GM12878 (cell line): ENCODE measurements around the gene LRRC8B. TPM values are rescaled to one million over a fixed set of nuclear protein-coding genes. Genes with fewer than 3 reads are reported as not detected.

Experiments
- ATAC-seq: fragments of 200-7000 bp; cut with Tn5 transposase; 3 replicates; pipeline ENCODE4 v1.9.1; 2020; ENCODE audit warnings: mild to moderate bottlenecking, moderate library complexity
- BruUV-seq: library from RNA; stranded (reverse); fragments of 400-500 nt; replicated peaks from 2 replicates; lab custom pipeline; 2021; lab: Mats Ljungman, UMichigan
- CTCF ChIA-PET: fragments of 300-600 bp; sonication (Branson Sonifier 250); formaldehyde crosslinking; extraction: SDS; loops from one replicate; lab custom pipeline; 2021; ENCODE audit warnings: inconsistent platforms; lab: Yijun Ruan, JAX
- POLR2A ChIA-PET: fragments of 350-600 bp; formaldehyde crosslinking; extraction: SDS; loops from one replicate; lab custom pipeline; 2021; ENCODE audit warnings: inconsistent platforms; lab: Charles Lee
- RAD21 ChIA-PET: fragments of 300-600 bp; sonication (Branson Sonifier 250); formaldehyde crosslinking; loops from one replicate; lab custom pipeline; 2023; ENCODE audit warnings: antibody characterized with exemption; ENCODE audit not compliant: unreplicated experiment; lab: Charles Lee
- SMC1A ChIA-PET: fragments of 300-600 bp; sonication (Branson Sonifier 250); formaldehyde crosslinking; loops from one replicate; lab custom pipeline; 2023; ENCODE audit not compliant: unreplicated experiment, uncharacterized antibody; lab: Charles Lee
- DNase-seq: peaks from one replicate; pipeline ENCODE4 v3.0.0-alpha.2; 2011; ENCODE audit warnings: low read depth, low spot score
- FAIRE-seq: peaks from 3 replicates; lab custom pipeline; 2011; peaks lifted over from hg19 to GRCh38; lab: Jason Lieb, UNC
- H2AFZ ChIP-seq: 2 replicates; pipeline ENCODE4 v1.6.0; 2011; ENCODE audit warnings: low read depth, low read length, control low read depth; ENCODE audit not compliant: control insufficient read depth
- H3K27ac ChIP-seq: 2 replicates; pipeline ENCODE4 v1.5.1; 2011; ENCODE audit warnings: control low read depth; ENCODE audit not compliant: control insufficient read depth, insufficient read depth
- H3K27me3 ChIP-seq, 2 experiments: replicated peaks in 1 of 2; 2 replicates each; pipeline versions ENCODE4 v1.6.0 to v1.6.1; 2011; ENCODE audit warnings: low read length in 1 of 2; ENCODE audit not compliant: control insufficient read depth in 2 of 2, insufficient read depth in 2 of 2
- H3K36me3 ChIP-seq, 2 experiments: 2 replicates each; pipeline ENCODE4 v1.5.1; 2011; ENCODE audit warnings: low read length in 1 of 2; ENCODE audit not compliant: control insufficient read depth in 2 of 2, insufficient read depth in 2 of 2
- H3K4me1 ChIP-seq: 2 replicates; pipeline ENCODE4 v1.6.1; 2011; ENCODE audit warnings: mild to moderate bottlenecking, low read length, moderate library complexity, mixed read lengths; ENCODE audit not compliant: control insufficient read depth, insufficient read depth
- H3K4me2 ChIP-seq: 2 replicates; pipeline ENCODE4 v1.6.0; 2011; ENCODE audit warnings: control low read depth; ENCODE audit not compliant: control insufficient read depth, insufficient read depth
- H3K4me3 ChIP-seq: fragments of 200-600 bp; sonication (generic); 2 replicates; pipeline ENCODE4 v1.5.1; 2016
- H3K79me2 ChIP-seq: 2 replicates; pipeline ENCODE4 v1.6.0; 2011; ENCODE audit warnings: low read length; ENCODE audit not compliant: control insufficient read depth, insufficient read depth
- H3K9ac ChIP-seq: 2 replicates; pipeline ENCODE4 v1.8.0; 2011; ENCODE audit warnings: low read length, control low read depth, mixed read lengths; ENCODE audit not compliant: control insufficient read depth, insufficient read depth
- H3K9me3 ChIP-seq: replicated peaks from 3 replicates; pipeline ENCODE4 v1.5.1; 2011; ENCODE audit warnings: mild to moderate bottlenecking, low read length; ENCODE audit not compliant: control insufficient read depth, insufficient read depth
- H4K20me1 ChIP-seq: 2 replicates; pipeline ENCODE4 v1.6.0; 2011; ENCODE audit not compliant: control insufficient read depth, insufficient read depth
- ETV6 ChIP-seq, 2 experiments: fragments of 450-650 bp in 1 of 2; IDR thresholded peaks in 1 of 2; conservative IDR thresholded peaks in 1 of 2; 2 replicates each; pipeline ENCODE4 v1.6.1; 2014; ENCODE audit warnings: antibody characterized with exemption in 1 of 2, borderline replicate concordance in 1 of 2, low read depth in 1 of 2, mild to moderate bottlenecking in 1 of 2, moderate library complexity in 1 of 2
- HCFC1 ChIP-seq: fragments of 150-350 bp; IDR thresholded peaks from 2 replicates; pipeline ENCODE4 v1.6.1; 2014; ENCODE audit warnings: low read length
- MTA2 ChIP-seq: fragments of 450-650 bp; IDR thresholded peaks from 2 replicates; pipeline ENCODE4 v1.6.1; 2016; ENCODE audit warnings: low read depth, mild to moderate bottlenecking, moderate library complexity
- PBX3 ChIP-seq: IDR thresholded peaks from 2 replicates; pipeline ENCODE4 v1.6.1; 2011; ENCODE audit warnings: mild to moderate bottlenecking, low read depth, low read length, moderate library complexity; ENCODE audit not compliant: insufficient replicate concordance
- RUNX3 ChIP-seq: IDR thresholded peaks from 2 replicates; pipeline ENCODE4 v1.6.1; 2012; ENCODE audit warnings: low read length, inconsistent platforms
- SPI1 ChIP-seq: IDR thresholded peaks from 2 replicates; pipeline ENCODE4 v1.6.1; 2011; ENCODE audit warnings: low read depth, mild to moderate bottlenecking, low read length, moderate library complexity, borderline replicate concordance; ENCODE audit not compliant: insufficient read depth
- YBX1 ChIP-seq: fragments of 450-650 bp; IDR thresholded peaks from 2 replicates; pipeline ENCODE4 v1.6.1; 2016; ENCODE audit warnings: antibody characterized with exemption
- WGBS: methylation state at CpG from one replicate; pipeline ENCODE4 v1.1.6; 2016; ENCODE audit warnings: low lambda C conversion rate; ENCODE audit not compliant: insufficient replicate concordance, insufficient coverage; ENCODE audit errors: missing lambda C conversion rate; 5-methylcytosine and 5-hydroxymethylcytosine counted together
- in situ Hi-C: fragments of 300-500 bp; cut with MboI; formaldehyde crosslinking; loops from 9 replicates; pipeline ENCODE4 v1.14.3; 2018; ENCODE audit warnings: mixed read lengths
- intact Hi-C: fragments of 100-400 bp; cut with micrococcal nuclease; formaldehyde crosslinking; loops from one replicate; pipeline ENCODE4 v1.14.2; 2022; ENCODE audit not compliant: unreplicated experiment
- polyA plus RNA-seq, 11 experiments: library from polyadenylated mRNA; depleted of rRNA in 4 of 11; unstranded in 6 of 11; stranded (reverse) in 5 of 11; fragments of >200 nt; fragmentation: Nextera tagmentation in 4 of 11; fragmentation: Illumina TruSeq in 1 of 11; extraction: Ambion mirVana in 4 of 11; extraction: Trizol in 1 of 11; gene quantifications; 1 replicate in 1 of 11; 2 replicates in 10 of 11; pipeline versions ENCODE4 v1.2.1 to v1.2.3, GENCODE V29; 2011 to 2016; ENCODE audit warnings: inconsistent platforms in 2 of 11, missing spikeins in 2 of 11, low read depth in 1 of 11
- total RNA-seq, 4 experiments: library from RNA; depleted of rRNA in 3 of 4; stranded (reverse); fragments of >200 nt in 3 of 4; fragmentation: Illumina TruSeq in 1 of 4; extraction: Trizol in 1 of 4; gene quantifications; 2 replicates each; pipeline versions ENCODE4 v1.2.1 to v1.2.3, GENCODE V29; 2013 to 2021

The LRRC8B gene
- total and polyA plus RNA-seq, 10 of the 15 experiments (the other 5 are each of a cell fraction or from before 2014, with no cell fraction given), result 1.3 to 9.2 (median 5.4) TPM

- peak; percentile 23; the same call in 1 of the 2 replicates for TF ChIP-seq SPI1
- no peak for TF ChIP-seq ETV6 (conservative IDR thresholded peaks at IDR 0.05 in 1 of 2, IDR thresholded peaks at IDR 0.05 in 1 of 2; ENCODE audit: borderline replicate concordance in 1 of 2, low read depth in 1 of 2)
- no peak for TF ChIP-seq MTA2
- peak; percentile 65 for TF ChIP-seq PBX3
Observed at GRCh38 chr1:89484092-89485038, 40.3 kb upstream of the LRRC8B start (continued).

DNA sequence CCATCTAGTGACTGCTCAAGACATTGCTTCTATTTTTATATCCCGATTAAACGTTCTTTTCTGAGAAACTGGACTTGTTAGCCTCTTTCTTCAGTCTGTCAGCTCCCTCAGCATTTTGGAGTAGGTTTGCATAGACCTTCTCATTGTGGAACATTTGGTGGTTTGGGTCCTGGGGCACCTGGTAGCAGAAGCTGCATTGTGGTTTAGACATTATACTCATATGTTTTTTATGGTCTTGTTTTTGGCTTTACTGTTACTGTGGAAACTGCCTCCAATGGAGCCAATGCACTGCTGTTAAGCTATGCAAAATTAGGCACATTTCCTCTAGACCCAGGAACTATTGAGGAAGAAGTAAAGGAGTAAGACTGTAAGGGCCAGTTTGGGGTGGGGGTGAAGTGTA is 36.7 kb upstream of the LRRC8B start:
- ChIA-PET POLR2A (no interaction called here), SMC1A (interaction anchor here (1.5 to 1.6 kb wide), 2 partner anchors 111 to 114 kb away, joined by 3 to 4 read pairs; no protein-coding TSS in a partner anchor), CTCF (interaction anchor here (0.7 to 6.8 kb wide), 2 partner anchors 112 to 845 kb away, joined by 3 to 77 read pairs; no protein-coding TSS in a partner anchor), RAD21 (interaction anchor here (0.8 kb wide), 1 partner anchor 275 kb away, joined by 3 read pairs; no protein-coding TSS in a partner anchor)
- intact Hi-C loops, result no loop called here
- Histone ChIP-seq H3K4me1 (no peaks in the 10 kb centered on the region), H3K27ac (no peak overlapping the region), H3K79me2 (no peaks in the 10 kb centered on the region), H3K9ac (no peak overlapping the region), H4K20me1 (no peaks in the 10 kb centered on the region), H3K36me3 (no peaks in the 10 kb centered on the region), H3K4me3 (no peak overlapping the region), H3K4me2 (no peak overlapping the region), H3K27me3 (no peaks in the 10 kb centered on the region), H2AFZ (no peak overlapping the region), H3K9me3 (no peaks in the 10 kb centered on the region; the same call in 2 of the 3 replicates)
- DNase-seq, result no peak
- in situ Hi-C loops, result loop anchor here (10.0 kb wide), 1 partner anchor 277 kb away; no protein-coding TSS in a partner anchor
- no peak for FAIRE-seq
- ATAC-seq, result no peak
- TF ChIP-seq YBX1 (no peak), HCFC1 (no peak), RUNX3 (peak; percentile 23; the same call in 1 of the 2 replicates)
- no TSS peak for BruUV-seq
- WGBS, result 0% methylated on average over 2 of the region's 2 CpGs
